ENCODE results near the gene RNF183.

The RNF183 gene

GRCh38 chr9:113302792-113303418 lies at the start of gene RNF183:
RNF183 (minus strand) TSS chr9:113303376; CDS start chr9:113298184, 5,192 bp downstream.
- no peak for DNase-seq

DNA sequence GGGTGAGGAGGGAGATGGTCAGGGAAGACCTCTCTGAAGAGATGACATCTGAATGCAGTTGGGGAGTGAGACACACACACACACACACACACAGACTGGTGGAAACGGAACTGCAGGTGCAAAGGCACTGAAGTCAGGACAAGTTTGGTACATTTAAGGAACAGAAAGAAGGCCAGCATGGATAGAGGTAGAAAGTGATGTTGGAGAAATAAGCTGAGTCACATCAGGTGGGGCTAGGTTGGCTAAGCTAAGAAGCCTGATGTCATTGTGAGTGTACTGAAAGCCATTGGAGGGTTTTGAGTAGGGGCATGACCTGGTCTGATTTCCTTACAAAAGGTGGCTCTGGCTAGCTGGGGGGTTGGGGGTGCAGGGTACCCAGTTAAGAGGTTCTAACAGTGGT lies 49.2 kb upstream of the RNF183 start:
- no peak for DNase-seq

GRCh38 chr9:113352006-113352405 lies 48.8 kb upstream of the RNF183 start:
- no peak for DNase-seq

- peak; percentile 37 for DNase-seq
Measured at GRCh38 chr9:113350937-113351336, 47.8 kb upstream of the RNF183 start.

DNA sequence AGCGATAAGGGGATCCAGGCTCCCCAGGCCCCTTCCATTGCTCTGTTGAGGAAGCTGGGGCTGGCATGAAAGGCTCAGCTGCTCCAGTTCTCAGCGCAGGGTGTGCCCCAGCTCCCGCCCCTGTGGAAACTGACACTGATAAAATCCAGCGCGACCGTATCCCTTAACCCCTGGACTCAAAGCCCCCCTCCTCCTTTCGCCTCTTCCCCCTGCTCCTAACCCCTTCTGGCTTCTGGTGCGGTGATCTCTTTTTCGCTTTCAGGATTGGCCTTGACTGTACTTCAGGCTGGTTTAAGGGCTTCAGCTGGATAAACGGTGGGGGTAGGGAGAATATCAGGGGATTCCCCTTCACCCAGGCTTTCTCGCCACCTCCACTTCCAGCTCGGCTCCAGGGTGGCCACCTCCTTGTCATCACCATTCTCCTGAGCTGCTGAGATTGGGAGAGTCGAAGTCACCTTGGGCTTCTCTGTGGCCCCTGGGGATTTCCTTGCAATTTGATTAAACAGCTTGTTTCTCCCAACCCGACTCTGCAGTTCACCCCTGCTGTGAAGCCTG lies 47.0 kb upstream of the RNF183 start:
- DNase-seq = no peak

- peak; percentile 33 for DNase-seq
Measured at GRCh38 chr9:113349445-113350094, 46.4 kb upstream of the RNF183 start, which contains the start of gene BSPRY. BSPRY (plus strand) TSS chr9:113349541; CDS start chr9:113349580, 39 bp downstream.

GRCh38 chr9:113349066-113349444 lies 45.9 kb upstream of the RNF183 start:
- no peak for DNase-seq

DNA sequence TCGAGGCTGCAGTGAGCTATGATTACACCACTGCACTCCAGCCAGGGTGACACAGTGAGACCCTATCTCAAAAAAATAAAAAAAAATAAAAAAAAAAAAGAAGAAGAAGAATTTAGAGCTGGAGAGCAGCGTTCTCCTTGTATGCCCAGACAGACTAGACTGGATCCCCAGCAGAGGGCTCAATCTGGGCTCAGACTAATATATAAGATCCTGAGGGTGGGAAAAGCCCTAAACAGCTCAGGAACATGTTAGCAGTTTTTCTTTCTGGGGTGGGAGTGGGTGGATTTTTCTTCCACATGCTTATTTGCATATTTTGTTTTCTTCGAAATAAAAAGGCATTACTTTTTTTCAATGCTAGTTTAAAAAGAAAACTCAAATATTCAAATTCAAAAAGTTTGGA lies 45.3 kb upstream of the RNF183 start:
- no peak for DNase-seq

- no peak for DNase-seq
Measured at GRCh38 chr9:113345671-113346070, 42.5 kb upstream of the RNF183 start.

- no peak for DNase-seq
Measured at GRCh38 chr9:113345190-113345589, 42.0 kb upstream of the RNF183 start.

DNA sequence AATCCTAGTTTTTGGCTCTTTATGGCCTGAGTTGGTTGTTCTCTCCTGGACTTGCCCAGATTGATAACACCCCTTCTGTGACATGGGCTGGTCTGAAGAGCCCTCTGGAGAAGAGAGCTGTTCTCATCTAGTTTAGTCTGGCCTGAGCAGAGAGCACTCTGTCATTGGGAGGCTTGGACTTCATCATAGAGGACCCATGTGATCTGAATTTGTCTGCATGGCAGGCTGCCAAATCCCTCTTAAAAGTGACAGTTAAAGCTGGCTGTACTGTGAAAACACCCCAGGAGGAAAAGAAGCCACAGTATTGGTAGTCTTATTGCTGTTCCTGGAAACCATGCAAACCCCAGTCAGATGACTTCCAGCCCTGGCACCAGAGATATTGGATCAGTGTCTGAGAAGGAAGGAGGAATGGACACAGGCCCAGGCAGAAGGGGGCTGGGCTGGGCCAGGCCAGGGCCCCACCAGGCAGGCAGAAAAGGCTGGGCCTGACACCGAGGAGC lies 40.6 kb upstream of the RNF183 start:
- no peak for DNase-seq

GRCh38 chr9:113341712-113342410 lies 38.7 kb upstream of the RNF183 start:
- peak; percentile 29 for DNase-seq

DNA sequence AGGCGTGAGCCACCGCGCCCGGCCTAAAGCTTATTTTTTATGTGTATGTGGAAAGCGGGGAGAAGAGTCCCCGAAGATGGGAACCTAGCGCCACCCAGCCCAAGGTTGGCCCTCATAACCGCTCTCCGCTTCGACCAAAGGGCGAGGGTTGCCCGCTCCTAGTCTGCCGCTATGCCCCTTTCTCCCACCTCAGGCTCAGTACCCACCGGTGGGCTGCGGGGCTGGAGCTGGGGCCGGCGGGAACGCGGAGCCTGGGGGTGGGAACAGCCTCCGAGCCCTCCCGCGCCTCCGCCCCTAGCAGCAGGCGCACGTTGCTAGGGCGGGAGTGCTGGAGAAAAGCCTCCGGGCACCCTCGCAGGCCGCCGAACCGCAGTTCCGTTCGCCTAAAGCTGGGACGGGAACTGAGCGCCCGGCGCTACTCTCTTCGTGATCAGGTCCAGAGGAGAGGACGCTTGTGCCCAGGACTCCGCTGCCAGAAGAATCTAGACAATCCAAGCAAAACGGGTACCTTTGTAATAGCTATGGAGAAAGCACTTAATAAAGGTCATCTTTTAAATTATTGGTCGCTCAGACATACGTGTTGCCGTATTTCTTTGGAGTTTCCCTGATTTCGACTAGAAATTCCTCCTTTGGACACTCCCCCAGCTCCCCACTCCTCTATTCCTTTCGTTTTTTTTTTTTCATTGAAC lies 37.0 kb upstream of the RNF183 start, which contains the start of gene WDR31:
Gene WDR31, minus strand, starts transcription at position 265 of the 689 bp plus-strand sequence. CDS start 8,253 bp downstream, outside the sequence.
- DNase-seq = peak; percentile 79

- no peak for DNase-seq
Measured at GRCh38 chr9:113337714-113338113, 34.5 kb upstream of the RNF183 start.

- DNase-seq = no peak
Measured at GRCh38 chr9:113331780-113332179, 28.6 kb upstream of the RNF183 start.

DNA sequence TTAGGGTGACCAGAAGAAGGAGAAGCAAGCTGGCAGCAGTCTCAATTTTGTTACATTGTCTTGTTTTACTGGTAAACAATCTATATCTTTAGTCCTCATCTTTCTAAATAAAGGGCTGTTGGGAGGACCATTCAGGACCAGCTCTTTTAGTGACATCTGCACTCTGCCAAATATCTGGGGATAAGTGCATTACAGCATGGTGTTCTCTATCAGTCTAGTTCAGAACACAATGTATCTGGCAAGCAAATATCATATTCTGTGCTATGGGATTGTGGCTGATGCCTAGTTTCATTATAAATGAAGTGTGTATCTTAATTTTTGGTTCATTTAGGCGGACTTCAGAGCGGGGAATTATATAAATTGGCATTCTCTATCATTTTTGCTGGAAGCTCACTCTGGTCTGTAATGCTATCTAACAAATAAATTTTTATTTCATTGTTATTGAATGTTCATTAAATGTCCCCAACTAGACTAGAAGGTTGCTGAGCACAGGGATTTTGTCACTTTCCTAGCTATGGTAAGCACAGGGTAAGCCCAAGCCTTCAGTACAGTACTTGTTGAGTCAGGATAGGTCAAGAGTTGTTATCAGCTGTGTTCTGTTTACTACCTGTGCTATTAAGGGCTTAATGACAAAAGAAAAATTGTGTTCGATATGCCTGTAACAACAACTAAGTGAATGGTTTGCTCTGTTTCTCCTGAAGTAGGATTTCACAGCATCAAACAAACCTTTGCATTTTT lies 25.0 kb upstream of the RNF183 start:
- no peak for DNase-seq

GRCh38 chr9:113326230-113326629 lies 23.1 kb upstream of the RNF183 start:
- DNase-seq = no peak

DNA sequence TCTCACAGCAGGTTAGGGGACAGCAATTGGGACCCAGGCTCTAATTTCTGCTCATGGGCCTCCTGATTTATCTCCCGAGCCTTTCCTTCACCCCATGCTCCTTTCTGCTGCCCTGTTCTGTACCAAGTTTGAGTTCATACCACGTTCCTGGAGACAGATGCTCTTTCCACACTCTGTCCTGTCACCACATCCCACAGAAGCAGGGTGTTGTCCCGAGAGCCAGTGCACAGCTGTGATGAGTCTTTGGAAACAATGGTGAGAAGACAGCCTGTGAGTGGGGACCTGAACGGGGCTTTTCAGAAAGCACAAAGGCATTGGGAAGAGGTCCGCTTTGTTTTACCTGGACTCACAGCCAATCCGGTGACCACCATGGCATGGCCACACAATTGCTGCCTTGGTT lies 19.5 kb upstream of the RNF183 start:
- DNase-seq = no peak

GRCh38 chr9:113320051-113320450 lies 16.9 kb upstream of the RNF183 start:
- DNase-seq = no peak

GRCh38 chr9:113319054-113319453 lies 15.9 kb upstream of the RNF183 start:
- no peak for DNase-seq

- DNase-seq = no peak
Measured at GRCh38 chr9:113317777-113318176, 14.6 kb upstream of the RNF183 start.

DNA sequence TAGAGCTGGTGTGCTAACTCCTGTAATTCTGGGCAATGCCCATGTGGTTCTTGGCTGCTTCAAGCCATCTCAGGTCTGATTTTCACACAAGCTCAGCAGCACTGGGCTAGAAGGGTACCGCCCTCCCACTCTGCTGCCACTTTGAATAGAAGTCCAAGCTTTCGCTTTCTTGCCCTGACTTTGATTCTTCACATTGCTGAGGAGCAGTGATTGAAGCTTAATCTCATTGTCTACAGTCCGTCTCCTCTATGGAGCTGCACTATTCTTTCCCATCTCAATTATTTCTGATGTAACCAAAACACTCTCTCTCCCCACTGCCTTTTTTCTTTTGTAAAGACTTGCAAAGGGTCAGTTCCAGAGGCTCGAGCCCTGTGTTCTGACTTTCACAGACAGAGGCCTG lies 12.9 kb upstream of the RNF183 start:
- DNase-seq = no peak
